ENCODE measurements around the gene THOC2.

The THOC2 gene

DNA sequence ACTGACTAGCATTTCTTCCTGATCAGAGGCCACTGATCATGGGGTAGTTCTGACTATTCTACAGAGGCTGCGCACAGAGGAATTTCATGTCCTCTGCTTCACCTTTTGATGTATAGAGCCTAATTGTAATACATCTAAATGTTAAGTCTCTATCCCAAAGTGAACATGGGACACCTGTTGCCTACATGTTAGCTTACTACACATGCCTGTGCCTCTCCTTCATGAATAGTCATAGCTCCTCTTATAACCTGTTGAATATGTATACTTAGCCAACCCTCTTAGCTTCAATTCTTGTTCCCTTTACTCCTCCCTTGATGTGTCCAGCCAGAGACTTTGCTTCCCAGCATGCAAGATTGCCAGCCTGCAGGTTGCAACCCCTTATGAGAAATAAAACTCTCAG is 9.6 kb upstream of the THOC2 start:
- H3K4me3 ChIP-seq (ENCODE audit: low read depth, low read length), result no peak overlapping the region

DNA sequence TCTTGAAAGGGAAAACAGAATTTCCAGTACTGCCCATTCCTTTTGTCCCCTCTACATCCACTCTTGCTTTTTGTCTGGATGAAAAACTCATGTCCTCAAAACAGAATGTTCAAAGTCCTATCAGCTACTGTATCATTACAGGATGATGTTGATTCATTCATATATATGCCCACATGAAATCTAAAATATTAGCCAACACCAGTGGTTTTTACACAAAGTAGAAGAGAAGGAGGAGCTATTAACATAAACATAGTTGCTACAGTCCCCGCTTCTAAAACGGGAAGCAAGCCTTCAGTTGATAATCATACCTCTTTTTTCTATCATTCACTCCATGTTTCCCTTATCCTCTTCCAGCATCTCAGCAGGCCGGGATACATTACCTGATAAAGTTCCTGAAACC is 7.7 kb upstream of the THOC2 start:
- Histone ChIP-seq H3K9ac (no peak overlapping the region), H3K4me2 (ENCODE audit: low read length) (no peak overlapping the region), H3K4me1 (no peaks in the 10 kb centered on the region), H3K9me3 (ENCODE audit: control insufficient read depth, low read length) (no peaks in the 10 kb centered on the region), H3K79me2 (no peaks in the 10 kb centered on the region), H2AFZ (no peak overlapping the region), H3K27me3 (ENCODE audit: control insufficient read depth, insufficient read depth, low read length) (no peaks in the 10 kb centered on the region), H3K36me3 (ENCODE audit: control insufficient read depth, insufficient read depth, low read length) (no peaks in the 10 kb centered on the region), H3K4me3 (ENCODE audit: low read depth, low read length) (no peak overlapping the region), H3K27ac (no peak overlapping the region)
- TF ChIP-seq, protein P1, sequence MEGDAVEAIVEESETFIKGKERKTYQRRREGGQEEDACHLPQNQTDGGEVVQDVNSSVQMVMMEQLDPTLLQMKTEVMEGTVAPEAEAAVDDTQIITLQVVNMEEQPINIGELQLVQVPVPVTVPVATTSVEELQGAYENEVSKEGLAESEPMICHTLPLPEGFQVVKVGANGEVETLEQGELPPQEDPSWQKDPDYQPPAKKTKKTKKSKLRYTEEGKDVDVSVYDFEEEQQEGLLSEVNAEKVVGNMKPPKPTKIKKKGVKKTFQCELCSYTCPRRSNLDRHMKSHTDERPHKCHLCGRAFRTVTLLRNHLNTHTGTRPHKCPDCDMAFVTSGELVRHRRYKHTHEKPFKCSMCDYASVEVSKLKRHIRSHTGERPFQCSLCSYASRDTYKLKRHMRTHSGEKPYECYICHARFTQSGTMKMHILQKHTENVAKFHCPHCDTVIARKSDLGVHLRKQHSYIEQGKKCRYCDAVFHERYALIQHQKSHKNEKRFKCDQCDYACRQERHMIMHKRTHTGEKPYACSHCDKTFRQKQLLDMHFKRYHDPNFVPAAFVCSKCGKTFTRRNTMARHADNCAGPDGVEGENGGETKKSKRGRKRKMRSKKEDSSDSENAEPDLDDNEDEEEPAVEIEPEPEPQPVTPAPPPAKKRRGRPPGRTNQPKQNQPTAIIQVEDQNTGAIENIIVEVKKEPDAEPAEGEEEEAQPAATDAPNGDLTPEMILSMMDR (IDR thresholded peaks at IDR 0.05), result no peak

More for the DNA sequence above, 9.6 kb upstream of the THOC2 start:
- TF ChIP-seq, protein P1 (IDR thresholded peaks at IDR 0.05), result no peak
- Histone ChIP-seq H3K9ac (no peak overlapping the region), H3K36me3 (ENCODE audit: control insufficient read depth, insufficient read depth, low read length) (no peaks in the 10 kb centered on the region), H3K4me2 (ENCODE audit: low read length) (no peak overlapping the region), H3K4me1 (no peaks in the 10 kb centered on the region), H3K27ac (no peak overlapping the region), H2AFZ (no peak overlapping the region), H3K9me3 (ENCODE audit: control insufficient read depth, low read length) (no peaks in the 10 kb centered on the region), H3K27me3 (ENCODE audit: control insufficient read depth, insufficient read depth, low read length) (no peaks in the 10 kb centered on the region), H3K79me2 (no peaks in the 10 kb centered on the region)

DNA sequence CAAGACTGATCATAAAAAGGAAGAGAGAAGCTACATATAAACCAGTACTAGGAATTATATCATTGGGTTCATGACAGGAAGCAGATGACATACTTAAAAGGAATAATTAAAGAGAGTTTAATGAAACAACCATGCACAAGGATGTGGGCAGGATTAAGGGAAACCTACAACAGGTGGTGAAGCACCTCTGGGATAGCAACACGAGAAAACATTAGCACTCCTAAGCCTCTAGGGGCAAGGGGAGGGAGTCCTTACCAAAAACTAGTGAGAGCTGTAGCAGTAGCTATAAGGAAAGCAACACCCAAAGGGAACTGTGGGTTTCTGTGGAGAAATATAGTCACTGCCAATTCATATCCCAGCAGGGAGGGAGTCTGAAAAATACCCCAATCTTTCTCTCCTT is 7.2 kb upstream of the THOC2 start:
- TF ChIP-seq, protein P1 (IDR thresholded peaks at IDR 0.05), result no peak

GRCh38 chrX:123739474-123739873 is 6.6 kb upstream of the THOC2 start:
- Histone ChIP-seq H3K79me2 (no peaks in the 10 kb centered on the region), H3K9me3 (ENCODE audit: control insufficient read depth, low read length) (no peaks in the 10 kb centered on the region), H3K4me1 (no peaks in the 10 kb centered on the region), H3K9ac (no peak overlapping the region), H3K4me3 (ENCODE audit: low read depth, low read length) (no peak overlapping the region), H3K27ac (no peak overlapping the region), H2AFZ (no peak overlapping the region), H3K36me3 (ENCODE audit: control insufficient read depth, insufficient read depth, low read length) (no peaks in the 10 kb centered on the region), H3K27me3 (ENCODE audit: control insufficient read depth, insufficient read depth, low read length) (no peaks in the 10 kb centered on the region), H3K4me2 (ENCODE audit: low read length) (no peak overlapping the region)
- TF ChIP-seq, protein P1 (IDR thresholded peaks at IDR 0.05), result no peak

More for the DNA sequence above, 7.2 kb upstream of the THOC2 start:
- Histone ChIP-seq H3K27ac (no peak overlapping the region), H3K4me1 (no peaks in the 10 kb centered on the region), H3K79me2 (no peaks in the 10 kb centered on the region), H3K9me3 (ENCODE audit: control insufficient read depth, low read length) (no peaks in the 10 kb centered on the region), H3K4me2 (ENCODE audit: low read length) (no peak overlapping the region), H3K4me3 (ENCODE audit: low read depth, low read length) (no peak overlapping the region), H3K36me3 (ENCODE audit: control insufficient read depth, insufficient read depth, low read length) (no peaks in the 10 kb centered on the region), H3K27me3 (ENCODE audit: control insufficient read depth, insufficient read depth, low read length) (no peaks in the 10 kb centered on the region), H2AFZ (no peak overlapping the region), H3K9ac (no peak overlapping the region)

DNA sequence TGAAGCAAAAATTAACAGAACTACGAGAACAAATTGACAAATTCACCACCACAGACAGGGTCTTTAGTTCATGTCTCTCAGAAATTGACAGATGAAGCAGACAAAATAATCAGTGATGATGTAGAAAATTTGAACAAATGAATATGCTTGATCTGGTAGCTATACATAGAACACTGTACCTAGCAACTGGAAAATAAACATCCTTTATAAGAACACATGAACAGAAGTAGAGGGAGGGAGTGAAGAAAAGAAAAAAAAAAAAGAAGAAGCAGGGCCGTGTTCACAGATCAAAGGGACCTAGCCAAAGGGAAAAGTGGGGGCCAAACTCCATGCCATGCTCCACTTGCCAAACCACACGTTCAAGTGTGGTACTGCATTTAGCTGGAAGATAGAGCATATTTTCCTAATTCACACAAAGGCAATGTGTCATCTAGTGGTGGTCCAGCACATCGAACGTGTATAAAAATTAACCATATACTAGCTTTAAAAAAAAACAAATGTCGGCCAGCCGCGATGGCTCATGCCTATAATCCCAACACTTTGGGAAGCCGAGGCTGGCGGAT is 5.6 kb upstream of the THOC2 start:
- H3K79me2 ChIP-seq, result no peaks in the 10 kb centered on the region

More for the DNA sequence above, 5.6 kb upstream of the THOC2 start:
- TF ChIP-seq, protein P1 (IDR thresholded peaks at IDR 0.05), result no peak
- Histone ChIP-seq H3K4me2 (ENCODE audit: low read length) (no peak overlapping the region), H3K27me3 (ENCODE audit: control insufficient read depth, insufficient read depth, low read length) (no peaks in the 10 kb centered on the region), H3K36me3 (ENCODE audit: control insufficient read depth, insufficient read depth, low read length) (no peaks in the 10 kb centered on the region), H3K4me1 (no peaks in the 10 kb centered on the region), H2AFZ (no peak overlapping the region), H3K9ac (no peak overlapping the region), H3K4me3 (ENCODE audit: low read depth, low read length) (no peak overlapping the region), H3K27ac (no peak overlapping the region), H3K9me3 (ENCODE audit: control insufficient read depth, low read length) (no peaks in the 10 kb centered on the region)

Measured in parathyroid adenoma (tissue), 2 donors.